ENCODE data around the gene CHCHD4.
"Not testable (repeated sequence)": the region's sequence is repeated elsewhere in the genome, so short reads cannot be mapped to it uniquely, and the experiment has no call there.

Gene CHCHD4

DNA sequence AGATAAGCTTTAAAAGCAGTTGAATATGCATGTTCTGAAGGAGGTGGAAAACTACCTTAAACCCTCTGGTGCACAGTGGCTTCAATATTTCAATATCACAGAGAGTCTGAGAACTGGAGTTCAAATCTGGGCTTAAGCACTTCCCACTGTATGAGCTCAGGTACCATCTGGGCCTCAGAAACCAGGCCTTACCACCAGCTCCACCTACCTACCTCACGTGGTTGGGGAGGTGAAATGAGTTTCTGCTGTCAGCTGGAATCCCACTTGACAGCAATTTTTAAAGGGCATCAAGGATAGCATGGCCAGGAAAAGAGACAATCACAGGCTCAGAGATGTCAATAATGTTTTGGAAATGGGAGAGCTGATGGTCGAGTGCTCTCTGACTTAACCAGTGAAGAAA lies 5.0 kb downstream of the CHCHD4 start:
- DNase-seq (ENCODE audit: low spot score), result no peak

DNA sequence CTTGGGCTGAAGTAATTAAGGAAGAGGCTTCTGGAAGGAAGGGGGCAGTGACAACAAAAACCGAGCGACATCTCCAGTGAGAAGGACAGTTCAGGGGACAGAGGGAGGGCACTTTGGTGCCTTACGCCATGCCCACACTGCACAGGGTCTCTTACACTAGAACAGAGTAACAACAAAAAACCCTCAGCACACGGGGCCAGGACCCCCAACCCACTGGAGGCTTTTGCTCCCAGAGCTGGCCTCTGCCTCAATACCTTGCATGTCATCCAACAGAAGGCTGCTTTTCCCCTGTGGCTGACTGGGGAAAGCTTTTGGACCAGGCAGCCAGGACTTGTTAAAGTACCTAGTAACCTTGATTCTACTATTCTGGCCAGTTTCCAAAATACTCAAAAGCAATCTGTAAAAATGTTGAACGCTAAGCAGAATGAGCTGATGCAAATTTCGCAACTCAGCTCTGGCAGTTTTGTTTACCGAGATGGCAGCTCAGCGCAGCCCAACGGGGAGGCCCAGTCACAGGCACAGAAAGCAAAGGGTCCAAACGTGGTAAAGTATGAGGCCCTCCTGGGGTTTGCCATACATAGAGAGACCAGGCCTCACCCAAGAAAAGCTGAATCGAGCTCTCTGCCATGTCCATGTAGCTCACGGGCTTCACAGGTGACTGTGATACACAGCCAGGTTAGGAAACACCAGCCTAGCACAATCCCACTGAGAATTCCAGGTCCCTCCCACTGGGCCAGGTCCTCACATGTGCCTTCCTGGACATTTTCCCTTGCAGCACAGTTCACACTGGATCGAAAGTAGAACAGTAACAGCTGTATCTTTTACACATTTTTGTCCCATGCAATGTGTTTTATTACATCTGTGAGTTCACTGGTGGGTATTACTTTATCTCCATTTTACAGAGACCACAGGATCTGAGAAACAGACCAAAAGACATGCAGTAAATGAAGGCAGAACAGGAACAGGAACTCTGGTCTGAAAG lies 6.0 kb downstream of the CHCHD4 start:
- no peak for DNase-seq (ENCODE audit: low spot score)

DNA sequence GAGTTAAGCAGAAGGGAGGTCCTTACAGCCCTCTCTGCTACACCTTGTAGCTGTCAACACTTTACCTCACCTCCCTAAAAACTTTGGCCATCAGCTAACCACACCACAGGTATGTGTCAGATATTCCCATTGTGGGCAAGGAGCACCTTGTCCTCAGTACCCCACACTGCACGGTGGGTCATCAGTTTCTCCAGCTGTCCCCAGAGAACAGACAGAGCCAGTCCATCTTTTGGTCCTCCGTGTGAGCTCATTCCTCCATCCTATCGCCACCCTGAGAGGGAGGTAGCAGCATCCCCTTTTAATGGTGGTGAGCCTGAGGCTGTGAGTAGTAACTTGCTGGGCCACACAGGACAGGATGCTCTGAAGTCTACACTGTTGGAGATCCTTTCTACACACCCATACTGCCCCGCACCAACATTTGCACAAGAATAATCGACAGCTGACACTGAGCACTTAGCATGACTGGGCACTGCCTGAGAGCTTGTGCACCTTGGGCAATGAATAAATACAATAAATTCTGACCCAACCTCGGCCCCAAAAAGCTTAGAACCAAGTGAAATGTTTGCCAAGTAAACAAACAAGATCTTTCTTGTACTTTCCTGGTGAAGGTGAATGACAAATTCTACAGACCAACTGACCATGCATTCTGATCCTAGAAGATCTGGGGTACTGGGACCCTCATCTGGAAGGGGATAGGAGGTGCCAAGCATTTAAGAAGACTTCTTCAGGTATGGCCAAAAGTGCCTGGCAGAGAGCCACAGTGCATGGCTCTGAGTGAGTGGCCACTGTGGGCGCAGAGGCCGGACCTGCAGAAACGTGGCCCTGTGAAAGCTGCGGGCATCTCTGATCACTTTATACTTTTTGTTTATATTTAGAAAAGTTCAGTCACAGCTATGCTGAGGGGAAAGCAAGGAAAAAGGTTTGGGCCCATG lies 6.9 kb downstream of the CHCHD4 start:
- no peak for DNase-seq (ENCODE audit: low spot score)

DNA sequence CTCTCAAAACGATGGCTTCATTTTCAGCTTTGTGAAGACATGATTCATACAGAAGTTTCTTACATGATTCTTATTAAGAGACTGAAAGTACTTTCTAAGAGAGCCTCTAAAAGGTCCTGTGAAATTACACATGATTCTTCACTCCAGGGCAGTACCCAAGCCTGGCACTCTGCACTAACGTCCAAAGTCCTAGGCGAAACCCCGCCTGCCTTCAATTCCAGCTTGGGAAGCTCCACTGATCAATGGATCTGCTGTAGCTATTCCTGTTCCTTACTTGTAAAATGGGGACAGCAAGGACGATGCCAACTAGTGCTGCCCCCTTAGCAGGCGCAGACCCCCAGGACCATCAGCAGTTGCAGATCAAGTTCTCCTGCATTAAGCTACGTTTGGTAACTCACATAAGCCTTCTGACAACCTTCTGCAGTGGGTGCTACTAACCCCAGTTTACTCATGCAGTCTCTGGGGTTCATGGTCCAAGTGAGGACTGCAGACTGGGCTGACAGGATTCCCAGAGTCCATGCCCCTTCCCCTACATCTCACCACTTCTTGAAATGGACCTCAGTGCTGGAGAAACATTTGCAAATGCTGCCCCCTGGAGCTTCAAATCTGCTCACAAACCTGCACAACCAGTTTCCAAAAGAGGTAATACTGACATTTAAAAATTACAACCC lies 10.6 kb downstream of the CHCHD4 start:
- DNase-seq (ENCODE audit: low spot score), result no peak

DNA sequence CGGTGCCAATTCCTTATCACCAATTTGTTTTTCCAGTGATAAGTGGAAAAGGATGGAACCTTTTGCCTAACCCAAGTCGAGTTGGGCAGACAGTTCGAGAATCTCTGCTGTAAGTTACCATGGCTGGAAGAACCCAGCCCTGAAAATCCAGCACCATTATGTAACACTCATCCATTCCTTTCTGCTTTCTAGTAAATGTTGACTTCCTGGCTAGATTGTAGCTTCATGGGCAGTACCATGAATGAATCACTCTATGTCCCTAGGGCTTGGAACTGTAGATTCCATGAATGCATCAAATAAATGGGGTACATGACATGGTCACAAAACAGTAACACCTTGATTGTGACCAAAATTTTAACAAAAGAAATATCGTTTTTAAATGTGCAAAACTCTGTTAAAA lies 14.0 kb downstream of the CHCHD4 start:
- no peak for DNase-seq (ENCODE audit: low spot score)

DNA sequence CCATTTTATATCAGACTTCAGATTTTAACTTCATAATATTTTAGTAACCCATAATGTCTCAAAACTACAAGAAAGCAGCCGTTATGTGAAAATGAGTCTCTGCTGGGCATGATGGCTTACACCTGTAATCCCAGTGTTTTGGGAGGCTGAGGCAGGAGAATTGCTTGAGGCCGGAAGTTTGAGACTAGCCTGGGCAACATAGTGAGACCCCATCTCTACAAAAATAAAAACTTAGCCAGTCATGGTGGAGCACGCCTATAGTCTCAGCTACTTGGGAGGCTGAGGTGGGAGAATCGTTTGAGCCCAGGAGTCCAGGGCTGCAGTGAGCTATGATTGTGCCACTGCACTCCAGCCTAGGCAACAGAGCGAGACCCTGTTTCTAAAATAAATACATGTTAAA lies 14.8 kb downstream of the CHCHD4 start:
- not testable (repeated sequence) for DNase-seq (ENCODE audit: low spot score)

DNA sequence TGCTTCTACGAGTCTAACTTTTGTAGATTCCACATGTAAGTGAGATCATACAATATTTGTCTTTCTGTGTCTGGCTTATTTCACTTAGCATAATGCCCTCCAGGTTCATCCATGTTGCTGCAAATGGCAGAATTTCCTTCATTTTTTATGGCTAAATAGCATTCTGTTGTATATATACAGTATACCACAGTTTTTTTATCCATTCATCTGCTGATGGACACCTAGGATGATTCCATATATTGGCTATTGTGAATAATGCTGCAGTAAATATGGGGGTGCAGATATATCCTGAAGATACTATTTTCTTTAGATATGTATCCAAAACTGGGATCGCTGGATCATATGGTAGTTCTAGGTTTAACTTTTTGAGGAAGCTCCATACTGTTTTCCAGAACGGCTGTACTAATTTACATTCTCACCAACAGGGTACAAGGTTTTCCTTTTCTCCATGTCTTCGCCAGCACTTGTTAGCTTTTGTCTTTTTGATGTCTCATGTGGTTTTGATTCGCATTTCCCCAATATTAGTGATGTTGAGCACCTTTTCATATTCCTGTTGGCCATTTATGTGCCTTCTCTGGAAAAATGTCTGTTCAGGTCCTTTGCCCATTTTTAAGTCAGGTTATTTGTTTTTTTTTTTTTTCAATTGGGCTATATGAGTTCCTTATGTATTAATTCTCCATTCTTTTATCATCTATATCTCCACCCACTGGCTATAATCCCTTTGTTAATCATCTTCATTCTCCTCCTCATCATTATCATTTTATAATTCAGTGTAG lies 26.9 kb downstream of the CHCHD4 start:
- DNase-seq (ENCODE audit: low spot score), result no peak

DNA sequence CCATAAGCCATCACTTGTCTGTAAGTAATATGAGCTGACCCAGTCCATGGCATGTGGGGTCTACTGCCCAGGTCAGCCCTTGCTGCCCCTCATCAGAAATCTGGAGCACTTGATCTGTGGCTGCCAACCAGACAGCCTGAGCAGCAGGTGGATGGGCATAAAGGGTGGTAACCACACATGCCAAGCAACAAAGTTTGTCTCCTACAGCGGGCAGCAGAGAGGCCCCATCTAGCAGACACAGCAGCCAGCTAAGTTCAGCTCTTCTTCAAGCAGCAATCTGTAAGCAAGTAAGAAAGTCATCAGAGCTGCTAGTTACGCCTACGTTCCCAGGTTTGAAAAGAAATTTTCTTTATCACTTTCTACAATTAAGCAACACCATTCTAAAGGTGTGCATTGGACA lies 27.9 kb downstream of the CHCHD4 start:
- DNase-seq (ENCODE audit: low spot score), result no peak

DNA sequence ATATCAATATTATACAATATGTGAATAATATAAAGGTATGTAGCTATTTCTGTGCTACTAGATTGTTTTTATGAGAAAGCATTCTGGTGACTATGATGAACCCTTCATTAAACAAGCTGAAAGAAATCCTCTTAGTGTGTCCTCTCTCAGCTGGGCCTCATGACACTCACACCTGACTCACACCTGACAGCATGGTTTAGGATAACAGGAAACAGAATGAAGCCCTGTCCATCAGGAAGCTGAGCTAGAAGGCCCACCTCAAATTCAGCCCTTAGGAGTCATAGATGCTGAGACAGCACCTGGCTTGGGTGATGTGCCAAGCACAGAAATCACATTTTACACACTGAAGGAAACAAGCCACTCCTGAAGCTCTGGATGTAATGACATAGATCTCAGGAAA lies 30.8 kb downstream of the CHCHD4 start:
- DNase-seq (ENCODE audit: low spot score), result no peak

DNA sequence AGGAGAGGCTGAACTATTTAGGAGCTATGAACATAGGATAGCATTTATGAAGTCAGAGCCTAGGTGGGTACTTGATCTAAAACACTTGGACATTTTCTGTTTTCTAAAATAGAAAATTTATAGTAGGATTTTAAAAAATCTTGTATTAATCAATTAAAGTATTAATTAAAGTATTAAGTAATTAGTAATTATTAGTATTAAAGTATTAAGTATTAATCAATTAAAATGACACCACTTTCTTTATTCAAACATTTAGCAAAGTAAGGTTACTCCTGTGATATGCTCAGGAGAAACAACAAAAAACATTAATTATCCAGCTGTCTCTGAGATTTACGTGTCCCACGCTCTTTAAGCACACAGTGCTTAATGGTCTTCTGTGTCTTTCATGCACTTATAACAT lies 32.2 kb downstream of the CHCHD4 start:
- no peak for DNase-seq (ENCODE audit: low spot score)

DNA sequence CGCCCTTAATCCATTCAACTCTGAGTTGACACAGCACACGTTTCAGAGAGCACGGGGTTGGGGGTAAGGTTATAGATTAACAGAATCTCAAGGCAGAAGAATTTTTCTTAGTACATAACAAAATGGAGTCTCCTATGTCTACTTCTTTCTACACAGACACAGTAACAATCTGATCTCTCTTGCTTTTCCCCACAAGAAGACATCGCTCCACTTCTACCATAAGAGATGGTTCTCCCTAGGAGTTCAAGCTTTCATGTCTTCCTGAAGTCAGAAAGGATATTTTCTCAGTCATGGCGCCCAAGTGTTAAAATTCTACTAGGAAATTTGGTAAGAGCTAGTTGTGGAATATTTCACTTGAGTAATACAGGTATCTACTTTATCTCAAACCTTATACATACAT lies 32.7 kb downstream of the CHCHD4 start:
- DNase-seq (ENCODE audit: low spot score), result not testable (repeated sequence)

DNA sequence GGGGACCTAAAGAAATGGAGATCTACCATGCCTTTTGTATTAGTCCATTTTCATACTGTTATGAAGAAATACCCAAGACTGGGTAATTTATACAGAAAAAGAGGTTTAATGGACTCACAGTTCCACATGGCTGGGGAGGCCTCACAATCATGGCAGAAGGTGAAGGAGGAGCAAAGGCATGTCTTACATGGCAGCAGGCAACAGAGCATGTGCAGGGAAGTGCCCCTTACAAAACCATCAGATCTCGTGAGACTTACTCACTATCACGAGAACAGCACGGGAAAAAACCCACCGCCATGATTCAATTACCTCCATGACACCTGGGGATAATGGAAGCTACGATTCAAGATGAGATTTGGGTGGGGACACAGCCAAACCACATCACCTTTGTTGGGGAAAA lies 37.2 kb downstream of the CHCHD4 start:
- DNase-seq (ENCODE audit: low spot score), result not testable (repeated sequence)

DNA sequence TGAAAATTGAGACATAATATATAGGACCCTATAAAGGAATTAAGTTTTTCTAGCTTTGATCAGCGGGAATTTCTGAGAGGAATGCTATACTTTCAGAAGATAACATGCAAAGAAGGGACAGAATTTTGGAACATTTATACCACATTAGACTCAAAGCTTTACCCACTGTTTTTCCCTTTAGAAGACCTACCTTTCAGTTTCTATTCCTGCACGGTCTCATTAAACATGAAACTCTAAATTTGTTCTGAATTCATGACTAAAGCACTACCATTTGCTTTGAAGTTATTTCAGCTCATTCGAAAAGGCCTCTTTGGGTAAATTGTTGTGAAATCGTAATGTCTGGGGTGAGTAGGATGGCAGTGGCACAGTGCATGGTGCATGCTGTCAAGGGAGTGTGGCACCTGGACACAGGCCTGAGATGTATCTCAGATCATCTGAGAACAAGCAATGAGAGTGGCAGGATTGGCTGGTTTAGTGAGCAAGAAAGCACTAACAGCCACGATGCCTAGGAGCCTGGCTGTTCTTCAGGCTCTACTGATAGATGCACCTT lies 42.5 kb downstream of the CHCHD4 start:
- no peak for DNase-seq (ENCODE audit: low spot score)

DNA sequence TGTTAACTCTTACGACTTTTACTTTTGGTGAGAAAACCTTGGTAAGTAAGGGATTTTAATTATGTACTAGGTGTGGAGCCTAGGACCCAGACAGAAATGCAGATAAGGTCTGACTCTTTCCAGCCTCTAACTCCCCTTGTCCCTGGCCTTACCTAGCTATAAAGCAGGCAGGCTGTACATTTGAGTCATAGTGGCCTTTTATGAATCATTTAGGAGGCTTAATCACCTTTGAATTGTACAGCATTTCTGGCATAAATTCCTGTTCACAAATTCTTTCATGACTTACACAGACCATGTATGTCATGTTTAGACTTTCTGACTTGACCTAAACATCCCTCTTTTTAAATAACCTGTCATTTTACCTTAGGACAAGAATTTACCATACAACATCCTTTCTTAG lies 47.4 kb downstream of the CHCHD4 start:
- no peak for DNase-seq (ENCODE audit: low spot score)

DNA sequence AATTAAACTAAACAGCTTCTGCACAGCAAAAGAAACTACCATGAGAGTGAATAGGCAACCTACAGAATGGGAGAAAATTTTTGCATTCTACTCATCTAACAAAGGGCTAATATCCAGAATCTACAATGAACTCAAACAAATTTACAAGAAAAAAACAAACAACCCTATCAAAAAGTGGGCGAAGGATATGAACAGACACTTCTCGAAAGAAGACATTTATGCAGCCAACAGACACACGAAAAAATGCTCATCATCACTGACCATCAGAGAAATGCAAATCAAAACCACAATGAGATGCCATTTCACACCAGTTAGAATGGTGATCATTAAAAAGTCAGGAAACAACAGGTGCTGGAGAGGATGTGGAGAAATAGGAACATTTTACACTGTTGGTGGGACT lies 49.4 kb downstream of the CHCHD4 start:
- not testable (repeated sequence) for DNase-seq (ENCODE audit: low spot score)

DNA sequence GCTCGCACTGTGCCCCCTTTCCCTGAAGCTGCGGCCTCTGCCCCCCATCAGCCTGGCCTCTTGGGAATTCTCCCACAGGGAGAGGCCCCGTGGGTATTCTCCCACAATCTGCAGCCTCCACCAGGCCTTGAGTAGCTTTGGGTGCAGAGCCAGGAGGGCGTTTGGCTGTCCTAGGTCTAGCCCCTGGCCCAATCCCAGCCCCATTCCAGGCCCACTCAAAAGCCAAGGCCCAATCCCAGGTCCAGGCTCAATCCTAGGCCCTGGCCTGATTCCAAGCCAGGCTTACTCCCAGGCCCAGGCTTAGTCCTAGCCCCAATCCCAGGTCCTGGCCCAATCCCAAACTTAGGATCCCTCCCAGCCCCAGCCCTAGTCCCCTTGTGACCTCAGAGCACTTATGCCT lies 59.8 kb downstream of the CHCHD4 start:
- DNase-seq (ENCODE audit: low spot score), result no peak

DNA sequence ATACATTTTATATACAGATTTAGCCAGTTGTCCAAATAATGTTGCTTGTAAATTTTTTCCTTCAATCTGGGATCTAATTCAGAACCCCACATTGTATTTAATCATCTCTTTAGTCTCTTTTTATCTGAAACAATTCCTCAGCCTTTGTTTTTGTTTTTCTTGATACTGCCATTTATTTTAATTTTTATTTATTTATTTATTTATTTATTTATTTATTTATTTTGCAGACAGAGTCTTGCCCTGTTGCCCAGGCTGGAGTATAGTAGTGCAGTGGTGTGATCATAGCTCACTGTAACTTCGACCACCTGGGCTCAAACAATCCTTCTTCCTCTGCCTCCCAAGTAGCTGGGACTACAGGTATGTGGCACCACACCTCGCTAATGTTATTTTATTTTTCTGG lies 61.5 kb downstream of the CHCHD4 start:
- no peak for DNase-seq (ENCODE audit: low spot score)

All from CD4-positive, alpha-beta T cell treated with Interleukin-15 for 4 hours (primary cell).